KBM-7 (cell line): ENCODE data around the gene POU3F3.
A peak's percentile ranks its signal among the peaks of the same experiment; 100 is the strongest.

ENCODE experiments used
- DNase-seq: peaks from one replicate; pipeline ENCODE4 v3.0.0-alpha.2; 2015
- in situ Hi-C: fragments of 300-500 bp; cut with MboI; formaldehyde crosslinking; loops from 2 replicates; pipeline ENCODE4 v1.14.3; 2020; ENCODE audit warnings: low sequenced_read_pairs, low pct_unique_long_range_greater_than_20kb, mixed read lengths

Gene POU3F3

DNA sequence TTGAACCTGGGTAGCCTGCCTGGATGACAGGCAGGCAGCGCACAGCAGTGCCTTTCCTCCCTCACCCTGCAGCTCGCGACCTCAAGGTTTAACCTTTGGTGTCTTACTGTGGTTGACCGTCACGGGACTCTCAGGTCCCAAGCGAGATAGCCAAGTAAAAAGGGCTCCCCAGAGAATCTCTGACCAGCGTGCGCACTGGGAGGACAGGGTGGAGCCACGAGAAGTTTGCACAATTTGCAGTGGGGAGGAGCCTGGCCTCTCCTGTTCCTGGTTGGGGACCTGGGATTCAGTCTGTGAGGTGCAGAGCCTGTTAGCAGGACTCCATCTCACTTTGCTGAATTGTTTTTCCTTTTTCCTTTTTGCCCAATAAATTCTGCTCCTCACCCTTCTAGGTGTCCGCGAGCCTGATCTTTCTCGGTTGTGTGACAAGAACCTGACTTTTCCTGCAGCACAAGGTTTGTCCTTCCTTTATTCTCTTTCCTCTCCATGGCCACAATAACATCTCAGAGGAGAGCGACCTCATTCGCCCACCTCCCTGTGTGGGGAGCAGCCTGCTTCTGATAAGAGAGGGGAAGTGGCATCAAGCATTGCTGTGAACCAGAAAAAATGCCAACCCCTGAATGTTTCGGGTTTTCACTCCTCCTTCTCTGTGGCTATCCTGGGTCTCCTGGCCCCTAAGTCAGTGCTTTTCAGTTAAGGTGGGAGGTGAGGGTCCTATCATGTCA, 36.2 kb downstream of the POU3F3 start:
- in situ Hi-C loops = no loop called here
- DNase-seq = peak; percentile 55

- in situ Hi-C loops = no loop called here
- peak; percentile 24 for DNase-seq
Observed at GRCh38 chr2:104890685-104891069, 36.8 kb downstream of the POU3F3 start.

DNA sequence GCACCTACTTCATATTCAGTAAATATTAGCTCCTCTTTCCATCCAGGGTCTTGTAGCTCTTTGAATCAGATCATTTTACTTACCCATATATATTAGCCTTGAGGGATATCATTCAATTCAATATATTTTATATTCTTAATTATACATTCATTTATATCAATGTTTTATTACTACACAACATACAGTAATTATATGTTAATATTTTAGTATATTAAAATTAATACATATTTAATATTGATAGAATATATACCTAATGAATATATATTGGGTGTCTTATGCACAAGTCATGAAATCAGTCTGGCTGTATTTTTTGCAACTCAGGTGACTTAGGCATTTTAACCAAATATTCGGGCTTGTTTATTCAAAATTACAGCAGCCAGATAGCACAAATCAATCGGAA, 37.2 kb downstream of the POU3F3 start:
- in situ Hi-C loops = no loop called here

GRCh38 chr2:104896446-104896845, 42.5 kb downstream of the POU3F3 start:
- in situ Hi-C loops = no loop called here
- DNase-seq = no peak

More for the DNA sequence above, 37.2 kb downstream of the POU3F3 start:
- no peak for DNase-seq

- in situ Hi-C loops = no loop called here
- DNase-seq = no peak
Observed at GRCh38 chr2:104897515-104898184, 43.7 kb downstream of the POU3F3 start.

- DNase-seq = no peak
- in situ Hi-C loops = no loop called here
Observed at GRCh38 chr2:104900608-104901007, 46.7 kb downstream of the POU3F3 start.

- DNase-seq = no peak
Observed at GRCh38 chr2:104901037-104901881, 47.3 kb downstream of the POU3F3 start.

DNA sequence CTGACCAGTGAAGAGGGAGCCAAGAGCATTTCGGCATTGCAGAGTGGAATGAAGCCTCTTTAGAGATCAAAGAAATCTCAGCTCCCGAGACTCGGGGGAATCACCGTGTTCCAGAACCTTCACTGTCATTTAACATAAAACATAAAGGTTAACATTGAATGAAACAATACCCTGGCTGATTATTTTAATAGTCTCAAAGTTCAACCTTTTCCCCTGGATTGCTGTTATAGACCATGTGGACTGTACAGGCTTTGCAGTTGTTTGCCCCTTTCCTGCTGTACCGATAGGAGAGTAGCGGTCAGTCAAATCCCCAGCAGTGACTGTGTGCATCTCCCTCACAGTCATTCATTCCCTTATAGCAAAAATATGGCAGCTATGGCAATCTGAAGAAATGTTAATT, 48.4 kb downstream of the POU3F3 start:
- in situ Hi-C loops = no loop called here

More at GRCh38 chr2:104901037-104901881, 47.3 kb downstream of the POU3F3 start:
- in situ Hi-C loops = no loop called here

More for the DNA sequence above, 48.4 kb downstream of the POU3F3 start:
- DNase-seq = no peak
